ENCODE data around the gene TPPP3. TPM values are rescaled to one million over a fixed set of nuclear protein-coding genes. Genes with fewer than 3 reads are reported as not detected.

TPPP3 gene
- total RNA-seq, 4 donors from 2014 or later = 13.4 to 26.6 (median 16.2) TPM

DNA sequence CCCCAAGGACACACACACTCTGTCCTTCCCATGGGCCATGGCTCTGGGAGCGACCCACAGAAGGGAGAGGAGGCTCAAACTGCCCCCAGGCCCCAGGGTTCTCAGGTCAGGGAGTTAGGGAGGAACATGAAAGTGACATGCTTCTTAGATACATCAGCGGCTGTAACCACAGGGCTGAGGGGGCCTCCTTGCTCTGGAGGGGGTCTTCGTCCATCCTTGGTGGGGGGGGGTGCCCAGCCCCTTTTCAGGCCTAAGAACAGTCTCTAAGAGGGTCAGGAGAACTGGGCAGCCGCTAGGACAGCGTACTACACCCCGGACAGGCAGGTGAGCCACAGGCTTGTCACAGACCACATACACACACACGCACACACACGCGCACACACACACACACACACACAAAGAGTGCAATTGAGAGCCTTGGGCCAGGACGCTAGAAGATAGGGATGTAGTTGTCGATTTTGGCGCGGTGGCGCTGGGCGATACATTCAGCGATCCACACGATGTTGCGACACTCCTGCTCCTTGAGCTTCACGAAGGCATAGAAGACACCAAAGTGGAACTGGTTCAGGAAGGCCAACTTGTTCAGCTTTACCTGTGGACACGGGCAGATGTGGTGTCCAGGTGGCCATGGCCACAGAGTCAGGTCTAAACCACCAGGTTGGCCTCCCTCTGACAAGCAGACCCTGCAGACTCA lies 44.9 kb upstream of the TPPP3 start:
- no peak overlapping the region for H3K27ac ChIP-seq

DNA sequence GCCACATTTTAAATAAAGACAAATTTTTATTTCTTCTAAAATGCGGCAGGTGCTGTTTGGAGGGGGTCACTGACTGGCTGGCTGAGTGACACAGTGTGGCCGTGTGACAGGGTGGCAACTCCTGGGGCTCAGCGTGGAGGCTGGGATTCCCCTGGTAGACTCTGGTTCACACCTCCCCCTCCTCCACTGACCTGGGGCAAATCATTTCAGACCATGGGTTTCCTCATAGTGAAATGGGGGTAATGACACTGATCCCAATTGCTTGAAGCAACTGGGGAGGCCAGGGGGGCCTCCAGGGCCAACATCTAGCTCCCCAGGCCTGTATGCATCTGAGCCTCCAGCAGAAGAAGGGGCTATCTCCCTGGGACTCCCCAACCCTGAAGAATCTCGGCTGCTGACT lies 44.2 kb upstream of the TPPP3 start:
- no peak overlapping the region for H3K4me3 ChIP-seq
- no peak overlapping the region for H3K27ac ChIP-seq
- H3K4me1 ChIP-seq = peaks cover 6 to 11% of the 10 kb centered on the region in 2 donors
- TF ChIP-seq CTCF (IDR thresholded peaks at IDR 0.05) = no peak
- no peak for TF ChIP-seq POLR2A (IDR thresholded peaks at IDR 0.05)
- no peaks in the 10 kb centered on the region for H3K36me3 ChIP-seq
- no peaks in the 10 kb centered on the region for H3K9me3 ChIP-seq
- H3K27me3 ChIP-seq = no peaks in the 10 kb centered on the region
- DNase-seq = no peak
- intact Hi-C loops (cut with DNase I; ENCODE audit: low total_unique reads) = no loop called here

More for the DNA sequence above, 44.9 kb upstream of the TPPP3 start:
- H3K36me3 ChIP-seq = no peaks in the 10 kb centered on the region
- intact Hi-C loops (cut with DNase I; ENCODE audit: low total_unique reads) = no loop called here
- no peak overlapping the region for H3K4me3 ChIP-seq
- no peaks in the 10 kb centered on the region for H3K27me3 ChIP-seq
- no peak for DNase-seq
- TF ChIP-seq CTCF (IDR thresholded peaks at IDR 0.05) (no peak), POLR2A (IDR thresholded peaks at IDR 0.05) (no peak)
- H3K4me1 ChIP-seq = peaks cover 11 to 13% of the 10 kb centered on the region in 2 donors
- H3K9me3 ChIP-seq = no peaks in the 10 kb centered on the region

- no peaks in the 10 kb centered on the region for H3K9me3 ChIP-seq
- no peak overlapping the region for H3K27ac ChIP-seq
- no peaks in the 10 kb centered on the region for H3K27me3 ChIP-seq
- no peak for DNase-seq
- no peaks in the 10 kb centered on the region for H3K36me3 ChIP-seq
- intact Hi-C loops (cut with DNase I; ENCODE audit: low total_unique reads) = no loop called here
- TF ChIP-seq CTCF (IDR thresholded peaks at IDR 0.05) (no peak), POLR2A (IDR thresholded peaks at IDR 0.05) (no peak)
- no peak overlapping the region for H3K4me3 ChIP-seq
- H3K4me1 ChIP-seq = peaks cover 7 to 8% of the 10 kb centered on the region in 2 donors
Observed at GRCh38 chr16:67436640-67437193, 43.4 kb upstream of the TPPP3 start.

- no peaks in the 10 kb centered on the region for H3K27me3 ChIP-seq
- TF ChIP-seq CTCF (IDR thresholded peaks at IDR 0.05) = no peak
- no peak for TF ChIP-seq POLR2A (IDR thresholded peaks at IDR 0.05)
- intact Hi-C loops (cut with DNase I; ENCODE audit: low total_unique reads) = no loop called here
- no peaks in the 10 kb centered on the region for H3K9me3 ChIP-seq
- no peak overlapping the region for H3K4me3 ChIP-seq
- H3K4me1 ChIP-seq = peaks cover 0 to 8% of the 10 kb centered on the region in 2 donors
- DNase-seq = no peak
- no peaks in the 10 kb centered on the region for H3K36me3 ChIP-seq
- no peak overlapping the region for H3K27ac ChIP-seq
Observed at GRCh38 chr16:67435758-67436164, 42.5 kb upstream of the TPPP3 start.

GRCh38 chr16:67433131-67433719 lies 39.9 kb upstream of the TPPP3 start:
- Histone ChIP-seq H3K27ac (peak overlapping the region; percentile 59 to 76), H3K27me3 (no peaks in the 10 kb centered on the region), H3K4me1 (peaks cover 0 to 17% of the 10 kb centered on the region in 2 donors), H3K9me3 (no peaks in the 10 kb centered on the region), H3K4me3 (no peak overlapping the region), H3K36me3 (no peaks in the 10 kb centered on the region)
- intact Hi-C loops (cut with DNase I; ENCODE audit: low total_unique reads) = no loop called here
- TF ChIP-seq POLR2A (IDR thresholded peaks at IDR 0.05) = no peak
- TF ChIP-seq CTCF (IDR thresholded peaks at IDR 0.05) = no peak
- no peak for DNase-seq
